ENCODE measurements around the gene HEXA. TPM values are rescaled to one million over a fixed set of nuclear protein-coding genes. Genes with fewer than 3 reads are reported as not detected.

HEXA gene
- polyA plus RNA-seq, 2 of the 4 experiments (the other 2 are of a cell fraction) = 112 to 148 TPM

GRCh38 chr15:72302955-72303354 lies 72.9 kb downstream of the HEXA start:
- no peak for DNase-seq (ENCODE audit: low read depth in 1 of 2, low spot score in 1 of 2)
- H3K27ac ChIP-seq = no peak overlapping the region
- WGBS (ENCODE audit: missing lambda C conversion rate) = 18% methylated on average over 1 of the region's 1 CpG
- TF ChIP-seq CBX2 (IDR thresholded peaks at IDR 0.05; ENCODE audit: borderline replicate concordance, low read depth) (no peak), POLR2AphosphoS2 (conservative IDR thresholded peaks at IDR 0.05; ENCODE audit: low read length) (no peak), E2F6 (IDR thresholded peaks at IDR 0.05; ENCODE audit: borderline replicate concordance, low read depth) (no peak), USF2 (IDR thresholded peaks at IDR 0.05) (no peak), BCL3 (IDR thresholded peaks at IDR 0.05) (no peak), CHD4 (IDR thresholded peaks at IDR 0.05; ENCODE audit: borderline replicate concordance) (no peak), PHF8 (IDR thresholded peaks at IDR 0.05; ENCODE audit: borderline replicate concordance, low read depth) (no peak), JUN (IDR thresholded peaks at IDR 0.05) (no peak), MAZ (IDR thresholded peaks at IDR 0.05; ENCODE audit: borderline replicate concordance, low read depth, low read length) (no peak), HES2 (IDR thresholded peaks at IDR 0.05) (no peak), RFX5 (IDR thresholded peaks at IDR 0.05) (no peak), RCOR1 (IDR thresholded peaks at IDR 0.05; ENCODE audit: low read depth, low read length) (no peak), ATOH8 (CRISPR knock-in tag; IDR thresholded peaks at IDR 0.05; ENCODE audit: low read depth) (no peak)
- no peak overlapping the region for H3K4me3 ChIP-seq
- ChIA-PET CTCF (interaction anchor here (0.6 to 2.8 kb wide), 3 partner anchors 10 to 105 kb away, joined by 3 to 19 read pairs (median 10); no protein-coding TSS in a partner anchor), POLR2A (no interaction called here)
- H3K9me3 ChIP-seq = no peaks in the 10 kb centered on the region
- no peak overlapping the region for H3K4me2 ChIP-seq
- no peak for FAIRE-seq
- peaks cover 6% of the 10 kb centered on the region; the same call in 2 of the 3 replicates for H3K4me1 ChIP-seq
- no peak for ATAC-seq

Other genes with a start within 250 kb of the HEXA start
- 0.20 and 0.41 TPM in 2 replicates for gene GRAMD2A, start 178.2 kb downstream of the HEXA start, polyA plus RNA-seq (2011; rRNA removed)
- not detected in 3 replicates for gene GRAMD2A, start 178.2 kb downstream of the HEXA start, polyA plus RNA-seq (2017; fragmentation: RNase III; extraction: RNeasy Plus Mini Kit Qiagen cat#74134 plus additional on column Dnase treatment)
- 2,741 and 3,443 TPM in 2 replicates for gene PKM, start 144.8 kb downstream of the HEXA start, polyA plus RNA-seq (2011; rRNA removed)
- gene PKM, start 144.8 kb downstream of the HEXA start, polyA plus RNA-seq (2017; fragmentation: RNase III; extraction: RNeasy Plus Mini Kit Qiagen cat#74134 plus additional on column Dnase treatment) = 3,389 to 3,848 TPM (median 3,810 TPM) in 3 replicates
- 167 and 197 TPM in 2 replicates for gene PARP6, start 103.5 kb downstream of the HEXA start, polyA plus RNA-seq (2011; rRNA removed)
- gene PARP6, start 103.5 kb downstream of the HEXA start, polyA plus RNA-seq (2017; fragmentation: RNase III; extraction: RNeasy Plus Mini Kit Qiagen cat#74134 plus additional on column Dnase treatment) = 70.3 to 83.3 TPM (median 78.0 TPM) in 3 replicates
- 0.16 and 0.24 TPM in 2 replicates for gene CELF6, start 55.9 kb downstream of the HEXA start, polyA plus RNA-seq (2011; rRNA removed)
- gene CELF6, start 55.9 kb downstream of the HEXA start, polyA plus RNA-seq (2017; fragmentation: RNase III; extraction: RNeasy Plus Mini Kit Qiagen cat#74134 plus additional on column Dnase treatment) = 0.14 TPM in 1 of 3 replicates, not detected in the others
- gene TMEM202, start 22.3 kb upstream of the HEXA start, polyA plus RNA-seq (2011; rRNA removed) = not detected in 2 replicates
- gene TMEM202, start 22.3 kb upstream of the HEXA start, polyA plus RNA-seq (2017; fragmentation: RNase III; extraction: RNeasy Plus Mini Kit Qiagen cat#74134 plus additional on column Dnase treatment) = not detected in 3 replicates
- gene ARIH1, start 98.3 kb upstream of the HEXA start, polyA plus RNA-seq (2011; rRNA removed) = 127 and 138 TPM in 2 replicates
- gene ARIH1, start 98.3 kb upstream of the HEXA start, polyA plus RNA-seq (2017; fragmentation: RNase III; extraction: RNeasy Plus Mini Kit Qiagen cat#74134 plus additional on column Dnase treatment) = 92.6 to 95.5 TPM (median 94.7 TPM) in 3 replicates

All from A549 (cell line).